HG03196 (cell line): ENCODE data around the gene RSPO4.

Experiments used
- ATAC-seq: cut with Tn5 transposase; IDR thresholded peaks from one replicate; pipeline ENCODE4 v1.9.1; 2021; ENCODE audit not compliant: unreplicated experiment

Gene RSPO4

GRCh38 chr20:910870-911770 lies 91.0 kb downstream of the RSPO4 start:
- no peak for ATAC-seq

- no peak for ATAC-seq
Measured at GRCh38 chr20:910132-910869, 91.8 kb downstream of the RSPO4 start.

- no peak for ATAC-seq
Measured at GRCh38 chr20:909641-910040, 92.5 kb downstream of the RSPO4 start.
